Brain pericyte (primary cell): Measurements from ENCODE around the gene ANKRD6.

Experiments
- DNase-seq: peaks from one replicate; pipeline ENCODE4 v3.0.0-alpha.2; 2012; ENCODE audit warnings: low read depth, low spot score

ANKRD6 gene

GRCh38 chr6:89471287-89471867 is 38.4 kb downstream of the ANKRD6 start:
- DNase-seq = no peak

DNA sequence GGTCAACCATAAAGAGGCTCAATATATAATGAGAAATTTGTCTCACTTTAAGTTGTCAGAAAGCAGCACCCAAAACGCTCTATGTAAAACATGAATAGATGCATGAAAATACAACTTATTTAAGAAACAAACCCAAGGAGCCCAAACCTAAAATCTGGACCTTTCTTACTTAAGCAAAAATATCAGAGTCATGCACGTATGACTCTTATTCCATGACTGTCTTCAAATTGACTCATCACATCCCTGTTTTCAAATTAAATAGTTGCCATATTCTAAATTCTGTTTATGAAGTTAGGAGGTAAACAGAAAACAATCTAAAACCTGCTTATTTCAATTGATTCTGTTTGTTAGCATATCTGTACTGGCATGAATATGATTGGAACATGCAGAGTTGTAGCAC is 42.1 kb downstream of the ANKRD6 start:
- DNase-seq = no peak

- DNase-seq = no peak
Measured at GRCh38 chr6:89475634-89476033, 42.7 kb downstream of the ANKRD6 start.

- DNase-seq = no peak
Measured at GRCh38 chr6:89479897-89480296, 46.9 kb downstream of the ANKRD6 start.

DNA sequence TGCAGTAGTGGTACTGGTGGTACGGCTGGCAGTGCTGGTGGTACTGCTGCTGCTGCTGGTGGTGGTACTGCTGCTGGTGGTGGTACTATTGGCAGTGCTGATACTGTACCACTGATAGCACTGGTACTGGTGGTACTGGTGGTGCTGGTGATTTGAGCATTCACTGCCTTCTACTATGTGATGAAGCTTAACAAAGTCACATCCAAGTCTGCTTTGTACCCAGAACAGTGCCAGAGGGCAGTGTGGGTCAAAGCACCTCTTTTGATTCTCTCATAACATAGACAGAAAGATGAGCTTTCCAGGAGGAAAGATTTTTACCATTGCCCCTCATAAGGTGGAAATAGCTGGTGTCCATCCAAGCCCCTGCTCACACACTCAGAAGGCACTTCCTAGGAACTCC is 48.7 kb downstream of the ANKRD6 start:
- no peak for DNase-seq

- DNase-seq = no peak
Measured at GRCh38 chr6:89482126-89482525, 49.2 kb downstream of the ANKRD6 start.

- DNase-seq = no peak
Measured at GRCh38 chr6:89483111-89483720, 50.3 kb downstream of the ANKRD6 start.

GRCh38 chr6:89485320-89485719 is 52.4 kb downstream of the ANKRD6 start:
- DNase-seq = no peak

DNA sequence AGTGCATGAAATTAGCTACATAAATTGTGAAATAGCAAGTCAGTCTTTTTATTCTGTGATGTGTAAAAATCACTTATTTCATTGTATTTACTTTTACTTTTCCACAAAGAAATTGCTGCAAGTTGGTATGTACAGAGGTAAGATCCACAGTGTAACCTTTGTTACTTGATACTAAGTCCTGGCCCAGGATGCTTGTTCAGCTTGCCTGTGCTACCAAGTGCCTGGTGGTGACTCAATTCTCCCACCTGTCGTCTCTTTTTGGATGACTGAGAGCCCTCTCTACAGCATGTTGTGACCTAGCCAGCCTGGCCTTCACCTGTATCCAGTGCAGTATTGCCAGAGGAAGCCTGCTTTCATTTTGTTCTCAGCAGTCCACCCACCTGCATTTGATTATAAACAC is 54.9 kb downstream of the ANKRD6 start:
- DNase-seq = no peak

GRCh38 chr6:89488438-89488837 is 55.5 kb downstream of the ANKRD6 start:
- no peak for DNase-seq

GRCh38 chr6:89489078-89489477 is 56.1 kb downstream of the ANKRD6 start:
- DNase-seq = no peak

DNA sequence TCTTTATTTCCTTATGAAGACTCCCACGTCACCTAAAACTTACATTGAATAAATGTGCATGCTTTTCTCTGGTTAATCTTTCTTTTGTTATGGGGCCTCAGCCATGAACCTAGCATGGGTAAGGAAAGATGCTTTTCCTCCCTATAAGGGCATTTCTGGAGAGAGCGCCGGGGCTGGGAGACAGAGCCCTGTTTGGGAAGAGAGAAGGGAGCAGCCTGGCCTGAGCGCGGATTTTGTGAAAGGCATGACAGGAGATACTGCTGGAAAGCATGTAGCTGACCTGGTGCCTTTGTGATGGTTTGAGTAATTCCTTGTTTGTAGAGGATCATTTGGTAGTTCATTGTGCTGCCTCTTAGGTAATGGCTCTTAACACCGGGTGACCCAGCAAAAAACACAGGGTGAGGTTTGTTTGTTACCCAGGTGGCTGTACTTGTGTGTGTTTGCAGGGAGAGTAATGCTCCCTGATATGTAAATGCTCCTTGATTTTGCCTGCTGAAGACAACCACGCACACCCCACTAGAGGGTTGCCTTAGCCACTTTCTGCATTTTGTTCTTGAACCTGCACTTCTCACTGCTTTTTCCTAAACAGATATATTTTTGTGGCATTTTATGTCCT is 59.2 kb downstream of the ANKRD6 start:
- no peak for DNase-seq

GRCh38 chr6:89494131-89494793 is 61.3 kb downstream of the ANKRD6 start:
- no peak for DNase-seq

DNA sequence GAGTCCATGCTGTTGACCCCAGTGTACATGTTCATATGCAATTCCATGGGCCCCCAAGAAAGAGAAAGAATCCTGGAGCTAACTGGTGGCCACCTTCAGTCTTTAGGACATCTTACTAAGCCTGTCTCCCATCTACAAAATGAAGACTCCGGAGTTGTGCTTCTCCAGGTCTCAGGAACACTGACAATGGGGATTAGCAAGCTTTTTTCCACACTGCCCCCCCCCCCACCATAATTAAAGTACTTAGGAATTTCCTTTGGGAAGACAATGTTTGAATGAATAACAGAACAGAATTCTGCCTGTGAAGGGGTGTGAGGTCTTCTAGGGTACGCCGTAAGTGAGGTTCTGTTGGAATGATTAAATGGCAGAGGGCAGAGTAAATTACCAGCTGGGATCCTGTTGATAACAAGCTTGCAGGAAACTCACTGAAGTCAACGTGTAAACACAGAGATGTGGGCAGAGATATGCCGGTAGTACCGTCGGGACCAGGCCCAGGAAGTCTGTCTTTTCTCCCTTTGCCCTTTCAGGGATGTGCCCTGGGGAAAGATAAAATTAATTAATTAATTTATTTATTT is 63.1 kb downstream of the ANKRD6 start:
- DNase-seq = no peak

DNA sequence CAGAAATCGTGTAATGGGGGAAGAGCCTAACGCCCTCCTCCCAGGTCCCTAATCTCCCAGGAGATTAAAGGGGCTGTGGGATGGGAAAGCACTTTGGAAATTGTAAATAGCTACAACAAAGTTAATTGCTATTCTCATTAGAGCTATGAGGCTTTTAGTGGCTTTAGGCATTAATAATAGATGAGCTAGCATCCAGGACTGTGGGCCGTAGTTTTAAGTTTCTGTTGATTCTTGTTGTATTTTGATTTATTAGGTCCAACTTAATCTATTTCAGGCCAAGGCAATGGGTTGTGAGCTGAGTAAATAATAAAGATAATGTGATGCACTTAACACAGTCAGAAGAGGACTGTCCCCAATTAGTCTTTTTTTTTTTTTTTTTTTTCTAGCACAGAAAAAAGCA is 67.7 kb downstream of the ANKRD6 start:
- DNase-seq = no peak

GRCh38 chr6:89501222-89501621 is 68.3 kb downstream of the ANKRD6 start:
- DNase-seq = no peak

- DNase-seq = no peak
Measured at GRCh38 chr6:89501753-89502152, 68.8 kb downstream of the ANKRD6 start.

DNA sequence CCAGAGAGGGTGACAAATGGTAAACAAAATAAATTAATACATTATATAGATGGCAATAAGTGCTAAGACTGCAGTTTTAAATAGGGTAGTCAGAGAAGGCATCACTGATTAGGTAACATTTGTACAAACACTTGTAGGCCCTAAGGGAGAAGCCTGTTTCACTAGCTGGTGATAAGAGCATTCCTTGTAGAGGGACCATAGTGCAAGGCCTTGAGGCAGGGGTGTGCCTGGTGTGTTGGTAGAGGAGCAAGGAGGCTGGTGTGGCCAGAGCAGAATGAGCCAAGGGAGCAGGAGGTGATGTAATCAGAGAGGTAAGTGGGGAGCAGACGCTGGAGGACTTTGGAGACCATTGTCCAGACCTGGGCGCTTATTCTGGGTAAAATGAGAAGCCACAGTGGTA is 70.7 kb downstream of the ANKRD6 start:
- DNase-seq = no peak

- no peak for DNase-seq
Measured at GRCh38 chr6:89505847-89506246, 72.9 kb downstream of the ANKRD6 start.

DNA sequence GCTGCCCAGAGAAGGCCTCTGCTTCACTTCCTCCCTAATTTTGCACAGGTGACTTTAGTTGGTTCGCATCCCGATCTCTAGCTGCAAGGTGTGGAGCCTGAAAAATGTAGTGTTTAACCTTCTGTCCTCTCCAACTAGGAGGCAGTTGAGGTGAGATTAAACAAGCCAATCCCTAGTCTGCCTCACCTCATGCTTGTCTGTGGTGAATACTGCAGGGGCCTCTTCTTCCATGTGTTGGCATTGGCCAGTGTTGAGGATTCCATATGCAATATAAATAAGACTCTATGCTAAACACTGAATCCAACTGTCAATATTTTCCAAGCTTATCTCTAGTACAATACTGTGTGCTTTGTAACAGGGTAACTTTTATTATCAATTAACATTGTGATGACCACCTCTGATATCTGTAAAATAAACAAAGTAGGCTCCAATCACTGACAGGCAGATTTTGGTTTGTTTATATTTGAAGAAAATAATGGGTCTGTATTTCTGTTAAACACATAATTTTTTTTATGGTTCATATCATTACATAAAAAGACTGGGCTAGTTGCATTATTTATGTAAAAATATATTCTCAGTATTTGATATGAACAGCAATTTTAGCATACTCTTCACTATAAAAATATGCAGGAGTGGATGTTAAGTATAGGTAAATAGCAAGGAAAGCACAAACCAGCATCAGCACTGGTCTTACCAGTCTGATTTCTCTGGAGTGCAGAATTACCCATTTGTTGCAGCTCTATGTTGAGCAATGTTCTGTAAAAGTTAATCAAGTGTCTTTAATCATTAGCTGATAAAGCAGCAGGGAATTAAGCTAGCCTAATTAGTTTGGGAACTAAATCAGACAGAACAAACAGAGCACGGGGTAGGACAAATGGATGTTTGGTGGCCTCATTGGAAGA is 74.0 kb downstream of the ANKRD6 start:
- no peak for DNase-seq

GRCh38 chr6:89508755-89509563 is 76.0 kb downstream of the ANKRD6 start:
- no peak for DNase-seq
